ENCODE data around the gene ASB8.
"Not testable (repeated sequence)": the region's sequence is repeated elsewhere in the genome, so short reads cannot be mapped to it uniquely, and the experiment has no call there.

Gene ASB8

DNA sequence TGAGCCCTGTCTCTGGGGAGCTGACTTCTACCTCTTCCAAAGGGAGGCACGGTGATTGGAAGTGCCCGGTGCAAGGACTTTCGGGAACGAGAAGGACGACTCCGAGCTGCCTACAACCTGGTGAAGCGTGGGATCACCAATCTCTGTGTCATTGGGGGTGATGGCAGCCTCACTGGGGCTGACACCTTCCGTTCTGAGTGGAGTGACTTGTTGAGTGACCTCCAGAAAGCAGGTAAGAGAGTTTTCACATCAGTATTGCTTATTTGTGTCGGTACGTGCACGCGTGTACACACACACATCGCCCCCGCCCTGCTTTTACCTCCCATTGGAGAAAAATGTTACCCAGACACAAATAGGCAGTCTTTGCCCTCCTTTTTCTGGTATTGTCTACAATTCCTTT lies 24.5 kb downstream of the ASB8 start:
- no peak for DNase-seq

GRCh38 chr12:48131517-48131916 lies 25.8 kb downstream of the ASB8 start:
- no peak for DNase-seq

- DNase-seq: no peak
Observed at GRCh38 chr12:48129376-48129775, 27.9 kb downstream of the ASB8 start.

- DNase-seq: no peak
Observed at GRCh38 chr12:48128800-48129199, 28.5 kb downstream of the ASB8 start.

- DNase-seq: no peak
Observed at GRCh38 chr12:48126953-48127630, 30.2 kb downstream of the ASB8 start.

DNA sequence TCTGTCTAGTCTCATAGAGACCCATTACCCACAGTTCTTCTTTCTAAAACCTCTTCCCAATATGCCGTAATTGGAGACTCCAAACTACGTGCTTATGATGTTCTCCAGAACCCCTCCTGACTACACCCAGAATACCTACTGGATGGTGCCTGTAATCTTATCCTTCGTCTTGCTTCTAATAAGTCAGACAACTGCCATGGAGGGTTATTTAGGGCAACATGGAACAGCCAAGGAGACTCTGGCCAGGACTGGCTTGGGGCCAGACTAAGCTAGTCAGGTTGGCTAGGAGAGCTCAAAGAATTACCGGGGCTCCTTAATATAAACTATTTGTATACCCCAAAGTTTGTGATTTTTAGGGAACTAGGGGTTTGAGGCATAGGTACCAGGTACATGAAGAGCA lies 31.3 kb downstream of the ASB8 start:
- DNase-seq: no peak

GRCh38 chr12:48125542-48125941 lies 31.8 kb downstream of the ASB8 start:
- not testable (repeated sequence) for DNase-seq

GRCh38 chr12:48123169-48123568 lies 34.1 kb downstream of the ASB8 start:
- DNase-seq: no peak

- no peak for DNase-seq
Observed at GRCh38 chr12:48122065-48122834, 35.1 kb downstream of the ASB8 start.

DNA sequence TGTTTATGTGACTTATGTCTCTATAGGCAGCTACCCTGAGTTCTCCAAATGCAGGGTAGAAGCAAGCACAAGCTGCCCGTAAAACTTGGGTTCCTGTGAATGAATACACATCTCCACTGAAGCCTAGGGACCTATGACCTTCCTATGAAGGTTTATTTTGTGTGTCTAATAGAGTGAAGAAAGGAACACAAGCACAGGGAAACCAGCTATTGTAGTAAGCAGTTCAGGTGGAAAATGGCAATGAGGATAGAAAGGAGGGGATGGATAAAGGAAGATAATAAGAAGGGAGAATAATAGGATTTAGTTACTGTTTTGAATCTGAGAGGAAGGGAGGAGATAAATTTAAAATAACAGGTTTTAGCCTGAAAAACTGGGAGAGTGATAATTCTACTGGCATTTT lies 35.8 kb downstream of the ASB8 start:
- no peak for DNase-seq

GRCh38 chr12:48119834-48120195 lies 37.5 kb downstream of the ASB8 start:
- no peak for DNase-seq

- DNase-seq: peak; percentile 27 to 64 (median 50)
Observed at GRCh38 chr12:48119078-48119833, 38.1 kb downstream of the ASB8 start, which contains the start of gene PFKM. TSS of gene PFKM (plus strand) at chr12:48119364. CDS start at chr12:48122775, 3,411 bp downstream.

DNA sequence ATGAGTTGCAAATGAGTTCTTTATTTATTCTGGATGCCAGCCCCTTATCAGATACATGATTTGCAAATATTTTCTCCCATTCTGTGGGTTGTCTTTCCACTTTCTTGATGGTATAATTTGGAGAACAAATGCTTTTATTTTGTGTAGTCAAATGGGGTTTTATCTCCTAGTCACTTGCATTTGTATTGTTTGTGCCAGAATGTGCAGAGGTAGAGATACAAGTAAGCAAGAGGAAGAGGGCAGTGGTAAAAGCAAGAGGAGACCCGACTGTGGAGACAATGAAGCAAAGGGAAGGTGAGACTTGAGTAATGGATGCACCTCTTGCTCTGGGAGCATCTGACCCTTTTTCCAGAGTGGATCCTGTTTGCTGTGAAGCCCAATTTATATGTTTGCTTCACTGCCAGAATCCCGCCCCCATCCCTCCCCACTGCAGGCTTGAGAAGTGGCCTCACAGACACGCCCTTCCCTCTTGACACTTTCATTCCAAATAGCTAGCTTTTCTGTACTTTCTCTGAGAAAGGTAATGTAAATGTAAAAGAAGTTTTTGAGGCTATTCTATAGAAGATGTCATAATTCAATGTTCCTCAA lies 38.9 kb downstream of the ASB8 start:
- no peak for DNase-seq

DNA sequence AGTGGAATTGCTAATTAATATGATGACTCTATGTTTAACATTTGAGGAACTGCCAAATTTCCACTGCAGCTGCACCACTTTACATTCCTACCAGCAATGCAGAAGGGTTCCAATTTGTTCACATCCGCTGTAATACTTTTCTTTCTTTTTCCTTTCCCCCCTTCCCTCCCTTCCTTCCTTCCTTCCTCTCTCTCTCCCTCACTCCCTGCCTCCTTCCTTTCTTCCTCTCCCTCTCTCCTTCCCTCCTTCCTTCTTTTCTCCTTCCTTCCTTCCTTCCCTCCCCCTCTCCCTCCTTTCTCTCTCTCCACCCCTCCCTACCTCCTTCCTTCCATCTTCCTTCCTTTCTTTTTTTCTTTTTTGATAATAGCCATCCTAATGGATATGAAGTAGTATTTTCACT lies 41.4 kb downstream of the ASB8 start:
- no peak for DNase-seq

DNA sequence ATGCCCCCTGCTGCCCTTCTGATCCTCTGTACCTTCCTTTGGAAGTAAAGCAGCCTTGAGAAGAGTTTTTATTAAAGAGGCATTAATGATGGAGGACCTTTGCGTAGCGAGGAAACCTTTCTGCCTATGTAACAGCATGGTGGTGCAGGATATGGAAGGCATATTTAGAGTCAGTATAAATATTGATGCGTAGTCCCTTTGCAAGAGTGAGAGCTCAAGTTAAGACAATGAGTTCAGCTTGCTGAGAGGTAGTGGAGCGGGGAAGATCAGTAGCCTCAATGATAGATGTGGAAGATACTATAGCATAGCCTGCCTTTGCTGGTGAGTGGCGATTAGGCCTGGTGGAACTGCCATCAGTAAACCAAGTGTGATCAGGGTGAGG lies 46.0 kb downstream of the ASB8 start:
- DNase-seq: not testable (repeated sequence)

- DNase-seq: no peak
Observed at GRCh38 chr12:48110691-48111311, 46.5 kb downstream of the ASB8 start.

- DNase-seq: no peak
Observed at GRCh38 chr12:48109424-48109823, 47.9 kb downstream of the ASB8 start.

DNA sequence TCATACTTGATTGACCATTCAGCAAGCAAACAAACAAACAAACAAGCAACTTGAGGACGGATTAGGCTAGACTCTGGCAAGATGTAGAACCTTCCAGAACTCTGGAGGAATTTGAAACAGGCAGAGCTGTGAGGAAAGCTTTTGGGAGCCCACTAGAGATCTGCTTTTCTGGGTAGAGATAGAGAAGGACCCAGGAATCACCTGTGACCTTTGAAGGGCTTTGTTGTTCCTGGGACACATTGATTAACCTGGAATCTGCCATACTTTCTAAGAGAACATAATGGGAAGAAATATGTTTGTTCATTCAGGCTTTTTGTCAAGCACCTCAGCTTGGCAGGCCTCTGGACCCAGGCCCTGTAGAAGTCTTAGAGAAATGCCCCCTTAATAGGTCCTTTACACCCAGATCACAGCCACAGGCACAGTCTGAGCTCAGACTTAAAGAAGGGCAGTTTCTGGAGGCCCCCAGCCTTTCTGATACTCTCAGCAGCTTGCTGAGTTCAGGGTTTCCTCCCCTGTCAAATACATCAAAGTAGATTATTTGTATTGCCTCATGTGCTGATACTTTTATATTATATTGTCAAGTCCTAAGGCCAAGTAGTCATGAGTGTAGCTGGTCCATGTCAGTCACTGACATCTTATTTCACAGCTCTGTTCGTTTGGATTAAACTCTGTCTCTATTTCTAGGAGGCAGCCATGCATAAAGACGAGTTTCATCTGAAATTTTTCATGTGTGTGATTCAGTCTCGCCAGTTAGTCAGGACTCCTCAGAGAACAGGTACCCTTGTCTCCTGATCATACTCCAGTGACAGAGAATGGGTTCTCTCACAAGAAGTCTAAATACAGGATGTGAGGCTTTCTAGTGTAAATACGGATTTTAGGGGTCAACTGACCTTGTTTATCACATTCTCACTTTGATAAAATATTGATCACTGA lies 50.4 kb downstream of the ASB8 start:
- DNase-seq: no peak

GRCh38 chr12:48105867-48106680 lies 51.2 kb downstream of the ASB8 start, which contains the start of gene SENP1:
TSS of gene SENP1 (minus strand) at chr12:48106079. CDS start at chr12:48101472, 4,607 bp downstream.
- peak; percentile 79 to 99 (median 92) for DNase-seq

DNA sequence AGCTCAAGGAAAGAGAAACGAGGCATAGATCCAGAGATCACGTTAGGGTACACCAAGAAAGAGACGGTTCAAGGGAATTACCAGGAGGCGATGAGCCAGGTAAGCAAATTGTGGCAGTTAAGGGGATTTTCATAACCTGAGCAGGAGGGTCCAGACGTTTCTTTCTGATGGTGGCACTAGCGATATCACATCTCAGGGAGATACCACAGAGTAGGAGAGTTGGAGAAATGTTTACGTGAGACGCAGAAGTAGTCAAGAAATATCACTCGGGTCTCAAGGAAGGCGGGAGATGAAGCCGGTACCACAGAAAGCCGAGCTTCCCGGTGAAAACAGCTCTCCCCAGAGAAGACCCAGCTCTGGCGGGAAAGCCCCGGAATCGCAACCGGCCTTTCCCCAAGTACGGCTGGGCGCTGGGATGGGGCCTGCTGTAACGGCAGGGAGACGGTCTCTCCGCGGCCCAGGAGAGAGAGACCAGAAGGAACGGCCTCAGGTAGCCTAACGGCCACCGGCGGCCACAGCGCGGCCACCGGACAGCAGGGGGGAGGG lies 51.9 kb downstream of the ASB8 start:
- DNase-seq: peak; percentile 16 to 65 (median 56)

All from stimulated activated naive CD4-positive, alpha-beta T cell (primary cell).